GM18511 (cell line): Measurements from ENCODE around the gene IGDCC3.

ENCODE experiments used
- ATAC-seq: cut with Tn5 transposase; IDR thresholded peaks from one replicate; pipeline ENCODE4 v1.9.1; 2021; ENCODE audit warnings: mild to moderate bottlenecking, moderate library complexity; ENCODE audit not compliant: unreplicated experiment

IGDCC3 gene

GRCh38 chr15:65344214-65344913, 33.4 kb downstream of the IGDCC3 start:
- ATAC-seq, result no peak

- ATAC-seq, result no peak
Measured at GRCh38 chr15:65343374-65343981, 34.3 kb downstream of the IGDCC3 start.

GRCh38 chr15:65342493-65342892, 35.3 kb downstream of the IGDCC3 start:
- ATAC-seq, result no peak

- ATAC-seq, result no peak
Measured at GRCh38 chr15:65339920-65340319, 37.9 kb downstream of the IGDCC3 start.

- ATAC-seq, result no peak
Measured at GRCh38 chr15:65339416-65339815, 38.4 kb downstream of the IGDCC3 start.

- no peak for ATAC-seq
Measured at GRCh38 chr15:65338823-65339222, 39.0 kb downstream of the IGDCC3 start.

- ATAC-seq, result no peak
Measured at GRCh38 chr15:65338366-65338765, 39.4 kb downstream of the IGDCC3 start.

GRCh38 chr15:65337436-65338070, 40.2 kb downstream of the IGDCC3 start:
- no peak for ATAC-seq

- ATAC-seq, result no peak
Measured at GRCh38 chr15:65336493-65337435, 41.0 kb downstream of the IGDCC3 start.

GRCh38 chr15:65335278-65336055, 42.3 kb downstream of the IGDCC3 start:
- no peak for ATAC-seq

GRCh38 chr15:65334586-65335231, 43.1 kb downstream of the IGDCC3 start:
- ATAC-seq, result no peak

- no peak for ATAC-seq
Measured at GRCh38 chr15:65333856-65334255, 43.9 kb downstream of the IGDCC3 start.

- ATAC-seq, result no peak
Measured at GRCh38 chr15:65333148-65333820, 44.5 kb downstream of the IGDCC3 start.

GRCh38 chr15:65332391-65333147, 45.2 kb downstream of the IGDCC3 start:
- no peak for ATAC-seq

GRCh38 chr15:65331811-65332210, 46.0 kb downstream of the IGDCC3 start:
- ATAC-seq, result no peak

GRCh38 chr15:65330934-65331645, 46.7 kb downstream of the IGDCC3 start:
- no peak for ATAC-seq

GRCh38 chr15:65329984-65330735, 47.6 kb downstream of the IGDCC3 start:
- no peak for ATAC-seq
